ENCODE data around the gene JSRP1.
A peak's percentile ranks its signal among the peaks of the same experiment; 100 is the strongest.

The JSRP1 gene, protein sequence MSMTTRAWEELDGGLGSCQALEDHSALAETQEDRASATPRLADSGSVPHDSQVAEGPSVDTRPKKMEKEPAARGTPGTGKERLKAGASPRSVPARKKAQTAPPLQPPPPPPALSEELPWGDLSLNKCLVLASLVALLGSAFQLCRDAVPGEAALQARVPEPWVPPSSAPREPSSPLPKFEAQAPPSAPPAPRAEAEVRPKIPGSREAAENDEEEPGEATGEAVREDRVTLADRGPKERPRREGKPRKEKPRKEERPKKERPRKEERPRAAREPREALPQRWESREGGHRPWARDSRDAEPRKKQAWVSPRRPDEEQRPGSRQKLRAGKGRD

DNA sequence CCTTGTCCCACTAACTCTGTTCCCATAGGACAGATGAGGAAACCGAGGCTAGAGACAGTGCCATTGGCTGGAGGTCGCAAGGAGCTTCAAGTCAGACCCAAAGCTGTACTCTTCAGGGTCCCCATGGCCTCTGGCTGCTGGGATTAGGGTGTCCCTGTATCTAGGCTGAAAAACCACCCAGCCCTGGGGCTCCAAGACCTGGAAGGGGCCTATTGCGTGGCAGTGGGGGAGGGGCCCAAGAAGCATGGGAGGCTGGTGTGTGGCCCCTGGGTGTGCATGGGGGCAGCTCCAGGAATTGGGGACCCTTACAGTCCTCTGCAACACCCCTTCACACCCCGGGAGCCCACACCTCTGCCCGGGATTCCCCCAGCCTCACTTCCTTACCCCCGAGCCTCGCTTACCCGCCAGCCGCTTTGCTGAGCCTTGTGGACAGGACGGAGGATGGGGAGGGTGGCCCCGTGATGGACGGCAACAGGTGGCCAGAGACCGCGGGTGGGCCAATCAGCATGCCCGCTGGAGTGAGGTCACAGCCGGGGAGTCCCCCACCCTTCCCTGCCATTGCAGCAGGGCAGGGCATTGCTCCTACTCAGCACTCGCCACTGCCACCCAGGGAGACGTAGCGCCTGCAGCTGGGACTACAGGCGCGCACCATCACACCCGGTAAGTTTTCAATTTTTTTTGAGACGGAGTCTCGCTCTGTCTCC, at the start of gene JSRP1:
JSRP1 (minus strand) TSS at position 436 of the 704 bp plus-strand sequence. CDS start 1,103 bp downstream, outside the sequence.
- DNase-seq (ENCODE audit: low spot score), result no peak

DNA sequence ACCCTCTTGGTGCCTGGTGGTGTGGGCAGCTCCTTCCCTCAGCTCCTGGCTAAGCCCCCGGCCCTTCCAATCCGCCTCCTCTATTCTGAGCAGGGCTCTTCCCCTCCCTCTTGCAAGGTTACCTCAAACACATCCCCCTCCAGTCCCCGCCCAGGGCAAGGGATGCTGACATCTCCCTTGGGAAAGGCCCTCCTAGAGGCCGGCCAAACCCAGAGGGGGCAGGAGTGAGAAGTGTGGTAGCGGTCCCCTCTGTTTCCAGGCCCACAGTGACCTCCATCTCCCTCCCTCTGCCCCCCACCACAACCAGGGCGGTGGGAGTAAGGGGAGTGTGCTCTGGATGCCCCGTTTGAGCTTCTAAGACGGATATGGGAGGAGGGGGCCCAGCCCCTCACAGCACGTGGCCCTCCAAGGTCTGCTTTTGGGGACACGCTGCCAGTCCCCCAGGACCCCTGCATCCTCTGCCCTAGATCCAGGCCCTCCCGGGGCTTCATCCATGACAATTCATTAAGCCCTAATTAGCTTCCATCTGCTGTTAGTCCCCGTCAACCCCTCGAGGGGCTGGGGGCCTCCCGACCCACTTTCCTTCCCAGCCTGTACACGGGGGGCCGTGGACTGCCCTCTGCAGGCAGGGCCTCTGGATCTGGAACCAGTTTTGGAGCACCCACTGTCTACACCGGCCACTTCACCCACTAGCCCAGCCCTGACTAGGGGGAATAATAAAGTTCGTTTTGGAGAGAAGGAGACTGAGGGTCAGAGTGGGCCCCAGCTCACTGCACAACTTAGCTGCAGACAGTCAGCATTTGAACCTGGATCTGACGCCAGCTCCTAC, 49.4 kb upstream of the JSRP1 start:
- no peak for DNase-seq (ENCODE audit: low spot score)

DNA sequence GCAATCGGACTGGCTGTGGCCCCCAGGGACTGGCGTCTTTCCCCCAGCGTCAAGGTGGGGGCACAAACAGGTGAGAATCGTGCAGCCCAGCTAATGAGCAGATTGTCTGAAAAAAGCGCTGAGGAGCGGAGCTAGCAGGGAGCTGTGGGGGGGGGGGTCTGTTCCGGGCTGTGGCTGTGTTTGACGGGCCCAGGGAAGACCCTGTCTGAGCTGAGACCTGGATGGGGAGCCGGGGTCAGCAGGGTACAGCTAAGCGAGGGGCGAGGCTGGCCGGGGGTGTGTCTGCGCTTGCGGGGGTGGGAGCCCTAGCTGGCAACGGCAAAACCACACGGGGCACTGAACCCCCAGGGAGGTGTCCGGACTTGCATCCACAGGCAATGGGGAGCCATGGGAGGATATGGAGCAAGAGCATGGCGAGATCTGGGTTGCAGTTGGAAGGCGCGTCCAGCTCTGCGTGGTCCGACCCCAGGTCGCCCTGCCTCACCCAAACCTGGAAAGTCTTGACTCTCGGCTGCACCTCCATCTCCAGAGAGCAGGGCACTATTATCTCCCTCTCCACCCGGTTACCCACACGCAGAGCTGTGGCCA, 47.1 kb upstream of the JSRP1 start:
- DNase-seq (ENCODE audit: low spot score), result no peak

DNA sequence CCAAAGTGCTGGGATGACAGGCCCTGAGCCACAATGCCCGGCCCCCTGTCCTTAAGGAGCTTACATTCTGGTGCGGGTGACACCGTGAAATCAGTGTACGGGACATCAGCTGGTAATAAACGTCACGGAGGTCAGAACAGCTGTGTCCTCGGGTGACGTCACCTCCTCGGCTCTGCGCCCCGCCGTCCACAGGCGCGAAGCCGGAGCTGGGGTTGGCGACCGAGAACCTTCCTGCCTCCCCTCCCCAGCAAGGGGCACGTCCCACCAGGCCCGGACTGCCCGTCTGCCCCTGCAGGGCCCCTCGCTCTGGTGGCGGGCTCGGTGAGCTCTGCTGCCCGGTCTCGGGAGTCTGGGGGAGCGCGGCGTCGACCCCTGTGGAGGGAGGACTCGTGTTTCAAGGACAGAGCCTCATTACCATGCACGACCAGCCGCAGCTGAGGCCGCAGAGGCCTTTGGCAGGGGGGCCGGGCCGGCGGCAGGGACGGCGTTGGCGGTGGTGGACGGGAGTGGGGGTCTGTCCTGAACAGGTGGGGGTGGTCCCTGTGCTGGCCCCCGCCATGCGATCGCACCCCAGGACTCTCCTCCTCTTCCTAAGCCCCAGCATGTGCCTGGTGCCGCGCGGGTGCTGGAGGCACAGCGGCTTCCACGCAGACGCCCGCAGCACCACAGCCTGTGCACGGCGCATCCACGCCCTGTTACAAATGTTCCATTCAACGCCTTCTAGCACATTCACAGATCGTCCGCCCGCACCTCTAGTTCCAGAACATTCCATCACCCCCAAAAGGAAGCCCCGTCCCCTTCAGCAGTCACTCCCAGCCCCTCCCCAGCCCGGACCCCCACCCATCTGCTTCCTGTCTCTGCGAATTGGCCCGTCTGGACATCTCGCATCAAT, 46.3 kb upstream of the JSRP1 start:
- peak; percentile 64 for DNase-seq (ENCODE audit: low spot score)

DNA sequence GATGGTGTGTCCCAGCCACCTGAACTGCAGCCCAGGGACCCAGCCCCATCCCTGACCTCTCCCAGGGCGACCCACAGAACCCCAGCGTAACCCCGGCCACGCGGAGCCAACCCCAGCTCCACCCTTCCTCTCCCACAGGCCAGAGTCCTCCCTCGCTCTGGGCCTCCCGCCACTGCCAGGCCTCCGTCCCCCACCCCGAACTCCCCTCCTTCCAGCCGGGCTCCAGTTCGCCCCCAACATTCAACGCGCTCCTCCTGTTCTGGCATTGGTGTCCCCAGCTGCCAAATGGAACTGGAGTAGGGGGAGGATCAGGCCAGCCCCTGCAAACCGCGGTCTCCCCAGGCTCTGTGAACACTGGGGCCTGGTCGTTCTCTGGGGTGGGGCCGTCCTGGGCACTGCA, 44.3 kb upstream of the JSRP1 start:
- DNase-seq (ENCODE audit: low spot score), result no peak

DNA sequence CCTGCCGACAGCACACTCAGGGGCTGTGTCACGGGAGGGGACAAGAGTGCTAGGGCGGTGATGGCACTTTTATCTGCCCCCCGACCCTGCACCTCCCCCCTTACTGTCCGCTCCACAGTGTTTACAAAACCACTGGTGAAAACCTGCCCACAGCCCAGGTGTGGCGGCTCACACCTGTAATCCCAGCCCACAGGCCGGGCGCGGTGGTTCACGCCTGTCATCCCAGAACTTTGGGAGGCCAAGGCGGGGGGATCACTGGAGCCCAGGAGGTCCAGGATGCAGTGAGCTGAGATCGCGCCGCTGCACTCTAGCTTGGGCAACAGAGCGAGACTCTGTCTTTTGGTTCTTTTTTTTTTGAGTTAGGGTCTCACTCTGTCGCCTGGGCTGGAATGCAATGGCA, 39.9 kb upstream of the JSRP1 start:
- DNase-seq (ENCODE audit: low spot score), result no peak

DNA sequence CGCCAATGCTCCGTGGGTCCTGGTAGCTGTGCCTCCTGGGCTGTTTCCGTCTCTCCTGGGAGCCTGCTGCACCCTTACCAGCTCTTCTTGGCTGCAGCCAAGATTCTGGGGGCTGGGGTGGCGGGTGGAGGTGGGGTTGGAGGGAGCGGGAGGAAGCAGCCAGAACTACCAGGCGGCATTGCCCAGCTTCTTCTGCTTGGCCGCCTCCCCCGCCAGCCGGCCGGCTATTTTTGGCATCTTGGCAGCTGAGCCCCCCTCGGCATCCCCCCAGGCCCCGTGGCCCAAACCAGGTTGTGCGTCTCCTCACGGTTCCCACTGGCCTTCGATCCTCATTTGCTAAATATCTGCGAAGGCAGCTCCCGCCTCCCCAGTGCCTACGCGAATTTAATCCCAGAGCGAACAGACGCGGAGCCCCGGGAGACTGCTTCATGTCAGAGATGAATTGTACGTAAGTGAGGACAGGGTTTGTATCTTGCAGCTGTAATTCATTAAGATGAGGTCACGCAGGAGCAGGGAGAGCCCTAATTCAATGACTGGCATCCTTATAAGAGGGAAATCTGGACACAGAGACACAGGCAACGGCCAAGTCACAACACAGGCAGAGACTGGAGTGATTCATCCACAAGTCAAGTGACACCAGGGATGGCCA, 38.6 kb upstream of the JSRP1 start:
- DNase-seq (ENCODE audit: low spot score), result peak; percentile 87

DNA sequence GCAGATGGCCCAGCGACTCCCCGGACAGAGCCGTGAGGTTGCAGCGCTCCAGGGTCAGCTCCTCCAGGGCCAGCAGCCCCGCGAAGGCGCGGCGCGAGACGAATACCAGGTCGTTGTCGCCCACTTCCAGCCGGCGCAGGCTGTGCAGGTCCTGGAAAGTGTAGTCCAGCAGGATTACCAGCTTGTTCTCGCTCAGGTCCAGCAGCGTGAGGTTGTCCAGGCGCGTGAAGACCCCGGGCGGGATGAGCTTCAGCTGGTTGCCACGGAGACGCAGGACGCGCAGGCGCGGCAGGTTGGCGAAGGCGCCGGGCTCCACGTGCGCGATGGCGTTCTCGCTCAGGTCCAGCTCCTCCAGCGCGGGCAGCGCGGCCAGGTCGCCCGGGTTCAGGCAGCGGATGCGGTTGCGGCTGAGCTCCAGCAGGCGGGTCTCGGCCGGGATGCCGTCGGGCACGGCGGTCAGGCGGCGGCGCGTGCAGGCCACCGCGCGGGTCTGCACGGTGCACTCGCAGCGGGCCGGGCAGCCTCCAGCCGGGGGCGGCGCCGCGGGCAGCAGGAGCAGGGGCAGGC, 35.1 kb upstream of the JSRP1 start:
- no peak for DNase-seq (ENCODE audit: low spot score)

DNA sequence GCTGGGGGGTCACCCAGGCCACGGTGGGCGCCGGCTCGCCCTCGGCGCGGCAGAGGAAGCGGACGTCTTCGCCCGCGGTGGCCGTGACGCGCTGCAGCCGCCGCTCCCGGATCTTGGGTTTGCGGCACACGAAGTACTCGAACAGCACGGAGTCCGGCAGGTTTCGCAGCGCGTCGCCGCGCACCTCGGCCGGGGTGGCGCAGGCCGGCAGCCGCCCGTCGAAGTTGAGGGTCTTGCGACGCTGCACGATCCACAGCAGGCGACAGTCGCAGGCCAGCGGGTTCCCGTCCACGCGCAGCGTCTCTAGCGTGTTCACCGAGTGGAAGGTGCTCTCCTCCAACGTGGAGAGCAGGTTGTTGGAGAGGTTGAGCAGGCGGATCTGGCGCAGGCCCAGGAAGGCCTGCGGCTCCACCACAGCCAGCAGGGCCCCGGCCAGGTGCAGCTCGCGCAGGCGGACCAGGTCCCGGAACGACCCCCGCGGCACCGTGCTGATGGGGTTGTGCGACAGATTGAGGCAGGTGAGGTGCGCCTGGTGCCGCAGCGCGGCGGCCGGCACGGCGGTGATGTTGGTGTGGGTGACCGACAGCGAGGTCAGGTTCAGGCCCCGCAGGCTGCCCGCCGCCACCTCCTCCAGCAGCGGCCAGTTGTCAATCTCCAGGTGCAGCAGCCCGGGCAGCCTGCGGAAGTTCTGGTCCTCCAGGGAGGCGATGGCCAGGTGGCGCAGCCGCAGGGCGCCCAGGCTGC, 34.4 kb upstream of the JSRP1 start:
- DNase-seq (ENCODE audit: low spot score), result no peak

DNA sequence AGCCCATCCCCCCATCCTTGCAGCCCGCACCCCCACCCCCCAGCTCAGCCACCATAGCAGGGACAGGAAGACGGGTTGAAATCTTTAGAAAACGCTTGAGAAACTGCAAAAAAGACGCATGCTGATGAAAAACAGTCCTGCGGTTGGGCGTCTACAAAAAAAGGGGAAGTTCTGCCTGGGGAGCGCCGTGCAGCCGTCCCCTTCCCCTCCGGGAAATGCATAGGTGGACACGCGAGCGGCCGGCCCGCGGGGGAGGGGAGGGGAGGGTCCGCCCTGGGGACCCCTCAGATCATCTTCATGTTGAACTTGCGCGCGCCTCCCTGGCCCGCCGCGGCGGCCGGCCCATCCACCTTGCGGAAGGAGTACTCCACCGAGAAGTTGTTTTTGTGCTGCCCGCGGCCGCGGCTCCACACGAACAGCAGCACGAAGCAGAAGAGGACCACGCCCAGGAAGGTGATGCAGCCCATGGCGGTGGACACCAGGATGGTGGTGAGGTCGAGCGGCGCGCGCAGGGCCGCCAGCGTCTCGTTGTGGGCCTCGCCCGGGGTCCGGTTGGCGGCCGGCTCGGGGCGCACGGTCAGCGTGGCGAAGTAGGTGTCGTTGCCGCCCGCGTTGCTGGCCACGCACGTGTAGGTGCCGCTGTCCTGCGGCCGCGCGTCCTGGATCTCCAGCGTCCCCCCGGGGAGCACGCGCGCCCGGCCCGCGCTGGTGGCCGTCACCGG, 33.7 kb upstream of the JSRP1 start:
- peak; percentile 66 for DNase-seq (ENCODE audit: low spot score)

DNA sequence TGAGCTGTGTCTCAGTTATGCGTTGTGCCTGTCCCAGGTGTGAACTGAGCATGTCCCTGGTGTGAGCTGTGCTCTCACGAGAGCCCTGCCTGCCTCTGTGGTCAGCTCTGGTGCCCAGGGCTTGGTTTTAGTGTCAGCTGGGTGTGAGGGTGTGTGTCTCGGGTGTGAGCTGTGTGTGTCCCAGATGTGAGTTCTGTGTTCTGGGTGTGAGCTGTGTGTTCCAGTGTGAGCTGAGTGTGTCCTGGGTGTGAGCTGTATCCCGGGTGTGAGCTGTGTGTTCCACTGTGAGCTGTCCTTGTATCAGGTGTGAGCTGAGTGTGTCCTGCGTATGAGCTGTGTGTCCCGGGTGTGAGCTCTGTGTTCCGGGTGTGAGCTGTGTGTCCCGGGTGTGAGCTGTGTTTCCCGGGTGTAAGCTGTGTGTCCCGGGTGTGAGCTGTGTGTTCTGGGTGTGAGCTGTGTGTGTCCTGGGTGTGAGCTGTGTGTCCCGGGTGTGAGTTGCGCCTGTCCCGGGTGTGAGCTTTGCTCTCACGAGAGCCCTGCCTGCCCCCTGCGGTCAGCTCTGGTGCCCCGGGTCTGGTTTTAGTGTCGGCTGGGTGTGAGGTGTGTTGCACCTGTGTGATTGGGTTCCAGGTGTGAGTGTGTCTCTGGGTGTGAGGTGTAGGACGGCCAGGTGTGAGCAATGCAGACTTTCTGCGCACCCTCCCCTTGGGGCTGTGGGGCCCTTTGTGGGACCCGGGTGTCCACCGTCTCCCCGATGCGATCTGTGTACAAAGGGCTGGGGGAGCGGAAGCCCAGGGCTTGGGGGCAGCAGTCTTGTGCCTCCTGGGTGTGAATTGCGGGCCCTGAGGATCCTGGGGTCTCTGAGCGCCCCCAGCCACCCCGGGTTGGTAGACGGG, 32.8 kb upstream of the JSRP1 start:
- no peak for DNase-seq (ENCODE audit: low spot score)

DNA sequence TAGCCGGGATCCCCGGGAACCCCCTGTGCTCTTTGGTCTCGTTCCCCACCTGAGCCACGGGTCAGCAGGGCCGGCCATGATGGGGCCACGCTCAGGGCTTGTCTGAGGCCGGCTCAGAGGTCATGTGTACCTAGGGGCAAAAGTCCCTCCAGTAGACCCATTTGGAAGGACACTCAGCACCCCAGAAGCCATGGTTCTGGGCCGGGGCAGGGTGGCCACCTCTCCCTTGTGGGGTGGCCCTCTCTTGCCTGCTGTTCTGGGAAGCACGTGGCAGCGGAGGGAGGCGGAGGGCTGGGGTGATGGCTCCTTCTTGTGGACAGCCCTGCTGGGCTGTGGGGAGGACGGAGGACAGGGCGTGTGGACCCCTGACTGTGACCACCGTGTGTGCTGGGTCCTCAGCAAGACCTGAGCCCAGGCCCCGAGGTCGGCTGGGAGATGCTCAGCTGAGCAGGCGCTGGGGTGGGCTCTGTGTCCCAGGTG, 32.2 kb upstream of the JSRP1 start:
- DNase-seq (ENCODE audit: low spot score), result no peak

DNA sequence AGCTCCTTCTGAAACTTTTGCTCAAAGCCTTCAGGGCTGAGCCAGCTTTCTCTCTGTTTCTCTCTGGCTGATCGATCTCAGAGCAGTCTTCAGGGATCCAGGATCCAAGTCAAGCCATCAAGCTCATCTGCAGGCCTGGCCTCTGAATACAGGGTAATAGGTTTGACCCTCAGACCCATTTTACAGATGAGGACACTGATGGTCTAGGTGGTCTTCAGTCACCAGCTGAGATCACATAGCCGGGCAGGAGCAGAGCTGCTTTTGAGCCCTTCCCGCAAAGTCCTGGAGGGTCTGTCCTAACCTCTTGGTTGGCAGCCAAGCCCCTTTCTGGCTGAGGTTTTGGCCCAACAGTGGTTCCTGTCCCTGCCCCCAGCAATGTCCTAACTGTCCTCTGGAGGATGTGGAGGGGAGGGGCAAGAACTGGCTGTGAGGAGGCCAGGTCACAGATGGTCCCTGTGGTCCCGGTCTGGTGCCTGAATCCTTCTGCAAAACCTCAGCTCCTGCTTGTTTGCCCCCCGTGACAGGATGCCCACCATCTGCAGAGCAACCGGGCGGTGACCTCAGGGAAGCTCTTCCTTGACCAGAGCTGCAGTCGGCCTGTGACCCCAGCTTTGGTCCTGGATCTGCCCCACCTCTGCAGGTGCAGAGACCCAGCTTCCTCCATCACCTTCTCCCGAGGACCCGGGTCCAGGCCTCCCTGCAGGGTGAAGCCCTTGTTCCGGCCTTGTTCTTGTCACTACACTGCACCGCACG, 31.5 kb upstream of the JSRP1 start:
- DNase-seq (ENCODE audit: low spot score), result no peak

DNA sequence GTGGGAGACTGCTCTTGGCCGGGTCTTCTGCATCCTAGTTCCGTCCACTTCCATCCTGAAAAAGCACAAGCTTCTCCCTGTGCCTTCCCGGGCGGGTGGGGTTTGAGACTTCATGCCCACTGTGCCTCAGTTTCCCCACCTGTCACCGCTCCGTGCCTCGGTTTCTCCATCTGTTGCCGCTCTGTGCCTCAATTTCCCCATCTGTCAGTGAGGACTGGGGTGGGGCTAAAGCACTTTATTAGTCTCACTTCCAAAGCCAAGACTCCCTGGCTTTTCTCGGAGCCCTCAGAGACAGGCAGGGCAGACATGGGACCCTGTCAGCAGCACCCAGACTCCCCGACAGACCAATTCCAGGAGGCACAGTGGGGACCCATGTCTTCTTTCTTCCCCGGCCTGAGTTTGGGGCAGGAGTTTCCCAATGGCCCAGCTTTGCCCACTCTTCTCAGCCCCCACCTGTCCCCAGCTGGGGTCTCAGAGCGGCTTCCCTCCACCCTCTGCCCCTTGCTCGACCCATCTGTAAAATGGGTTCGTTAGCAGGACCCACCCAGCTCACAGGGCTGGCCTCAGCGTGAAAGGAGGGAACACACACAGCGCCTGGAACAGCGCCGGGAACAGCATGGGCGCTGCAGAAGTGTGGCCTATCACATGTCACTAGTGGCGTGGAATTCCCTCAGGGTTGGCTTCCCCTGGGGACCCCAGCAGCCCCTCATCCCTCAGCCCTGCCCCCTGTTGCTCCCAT, 30.4 kb upstream of the JSRP1 start:
- DNase-seq (ENCODE audit: low spot score), result no peak

DNA sequence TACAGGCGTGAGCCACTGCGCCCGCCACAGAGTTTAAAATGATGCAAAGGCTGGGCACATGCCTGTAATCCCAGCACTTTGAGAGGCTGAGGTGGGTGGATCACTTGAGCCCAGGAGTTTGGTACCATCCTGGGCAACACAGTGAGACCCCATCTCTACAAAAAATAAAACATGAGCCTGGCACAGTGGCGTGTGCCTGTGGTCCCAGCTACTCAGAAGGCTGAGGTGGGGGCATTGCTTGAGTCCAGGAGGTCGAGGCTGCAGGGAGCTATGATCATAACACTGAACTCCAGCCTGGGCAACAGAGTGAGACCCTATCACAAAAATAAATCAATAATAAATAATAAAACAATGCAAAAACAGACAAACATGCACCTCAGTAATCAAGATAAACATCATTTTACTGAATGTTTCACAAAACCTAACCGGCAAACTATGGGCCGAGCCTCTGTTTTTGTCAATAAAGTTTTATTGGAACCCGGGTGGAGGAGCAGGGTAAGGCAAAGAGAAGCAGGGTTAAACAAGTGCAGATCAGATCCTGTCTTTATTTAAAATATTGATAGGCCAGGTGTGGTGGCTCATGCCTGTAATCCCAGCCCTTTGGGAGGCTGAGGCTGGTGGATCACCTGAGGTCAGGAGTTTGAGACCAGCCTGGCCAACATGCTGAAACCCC, 27.8 kb upstream of the JSRP1 start:
- DNase-seq (ENCODE audit: low spot score), result no peak

DNA sequence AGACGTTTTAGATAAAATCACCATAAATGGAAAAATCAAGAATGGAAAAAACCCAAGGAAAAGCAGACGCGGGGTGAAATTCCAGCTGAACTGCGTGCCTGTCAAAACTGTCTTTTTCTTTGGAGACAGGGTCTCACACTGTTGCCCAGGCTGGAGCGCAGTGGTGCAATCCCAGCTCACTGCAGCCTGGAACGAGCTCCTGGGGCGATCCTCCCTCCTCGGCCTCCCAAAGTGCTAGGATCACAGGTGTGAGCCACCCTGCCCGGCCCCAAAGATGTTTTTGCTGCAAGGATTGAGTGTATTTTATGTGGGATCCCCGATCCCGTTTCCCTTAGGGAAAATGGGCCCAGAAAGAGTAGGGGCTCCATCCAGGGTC, 26.6 kb upstream of the JSRP1 start:
- no peak for DNase-seq (ENCODE audit: low spot score)
